Activated CD8-positive, alpha-beta T cell treated with anti-CD3 and anti-CD28 coated beads for 36 hours (primary cell): ENCODE results near the gene HECTD1. TPM values are rescaled to one million over a fixed set of nuclear protein-coding genes. Genes with fewer than 3 reads are reported as not detected.
"Not testable (repeated sequence)": the region's sequence is repeated elsewhere in the genome, so short reads cannot be mapped to it uniquely, and the experiment has no call there.

Source experiments
- ATAC-seq: fragments of 200-7000 bp; cut with Tn5 transposase; one replicate; pipeline ENCODE4 v1.10.0; 2021; ENCODE audit warnings: mild to moderate bottlenecking, moderate library complexity
- CTCF ChIA-PET: fragments of 350-600 bp; sonication (Branson Sonifier 250); formaldehyde crosslinking; loops from one replicate; lab custom pipeline; 2021; ENCODE audit warnings: antibody characterized with exemption; lab: Charles Lee
- POLR2A ChIA-PET: fragments of 350-600 bp; sonication (Branson Sonifier 250); formaldehyde crosslinking; loops from one replicate; lab custom pipeline; 2021; ENCODE audit warnings: antibody characterized with exemption; lab: Charles Lee
- DNase-seq: peaks from one replicate; pipeline ENCODE4 v3.0.0-alpha.2; 2020
- H3K27ac Mint-ChIP-seq: one replicate; pipeline ENCODE4 v1.8.0; 2021; ENCODE audit warnings: mild to moderate bottlenecking, mixed read lengths
- H3K27me3 Mint-ChIP-seq: one replicate; pipeline ENCODE4 v1.8.0; 2021; ENCODE audit warnings: mixed read lengths
- H3K36me3 Mint-ChIP-seq: one replicate; pipeline ENCODE4 v1.8.0; 2021; ENCODE audit warnings: low read depth, mixed read lengths
- H3K4me1 Mint-ChIP-seq: one replicate; pipeline ENCODE4 v1.8.0; 2021; ENCODE audit warnings: low read depth, mixed read lengths
- H3K4me3 Mint-ChIP-seq: one replicate; pipeline ENCODE4 v1.8.0; 2021; ENCODE audit warnings: mild to moderate bottlenecking, moderate library complexity, mixed read lengths
- H3K9me3 Mint-ChIP-seq: one replicate; pipeline ENCODE4 v1.8.0; 2021; ENCODE audit warnings: mixed read lengths
- CTCF ChIP-seq: fragments of 200-600 bp; IDR thresholded peaks from one replicate; pipeline ENCODE4 v1.8.0; 2022; ENCODE audit warnings: antibody characterized with exemption, mild to moderate bottlenecking
- intact Hi-C: fragments of 100-400 bp; cut with micrococcal nuclease; formaldehyde crosslinking; loops from one replicate; pipeline ENCODE4 v1.10.0; 2022
- total RNA-seq, 2 experiments: library from RNA; stranded (reverse); gene quantifications; one replicate each; pipeline ENCODE4 v1.2.3, GENCODE V29; 2021

Gene HECTD1
- total RNA-seq, 2 experiments from 2014 or later = 78.9 to 82.2 TPM

- intact Hi-C loops = no loop called here
- no peak for DNase-seq
- TF ChIP-seq CTCF = no peak
- CTCF ChIA-PET = interaction anchor here (1.3 to 1.6 kb wide), 2 partner anchors 8 kb away, joined by 3 to 9 read pairs; no protein-coding TSS in a partner anchor
- Mint-ChIP-seq H3K36me3 (no peaks in the 10 kb centered on the region), H3K9me3 (no peaks in the 10 kb centered on the region), H3K4me1 (no peaks in the 10 kb centered on the region), H3K27me3 (no peaks in the 10 kb centered on the region), H3K4me3 (no peak overlapping the region), H3K27ac (no peak overlapping the region)
- POLR2A ChIA-PET = no interaction called here
- no peak for ATAC-seq
These were observed 116.5 kb downstream of the HECTD1 start for GRCh38 chr14:31090883-31091764.

GRCh38 chr14:31086466-31086865 lies 121.1 kb downstream of the HECTD1 start:
- H3K36me3 Mint-ChIP-seq, intact Hi-C loops, H3K27me3 Mint-ChIP-seq, H3K9me3 Mint-ChIP-seq, ATAC-seq, H3K4me3 Mint-ChIP-seq, DNase-seq, H3K4me1 Mint-ChIP-seq, H3K27ac Mint-ChIP-seq, POLR2A ChIA-PET: not testable (repeated sequence)
- CTCF ChIA-PET = interaction anchor here (2.0 to 6.6 kb wide), 2 partner anchors 34 to 105 kb away, joined by 4 to 53 read pairs; no protein-coding TSS in a partner anchor

- no peaks in the 10 kb centered on the region for H3K4me1 Mint-ChIP-seq
- no peak for DNase-seq
- H3K9me3 Mint-ChIP-seq = no peaks in the 10 kb centered on the region
- peaks cover 3% of the 10 kb centered on the region for H3K36me3 Mint-ChIP-seq
- H3K27ac Mint-ChIP-seq = no peak overlapping the region
- ChIA-PET CTCF (interaction anchor here (6.6 kb wide), 1 partner anchor 104 kb away, joined by 53 read pairs; no protein-coding TSS in a partner anchor), POLR2A (no interaction called here)
- intact Hi-C loops = no loop called here
- H3K4me3 Mint-ChIP-seq = no peak overlapping the region
- no peak for TF ChIP-seq CTCF
- ATAC-seq = no peak
- H3K27me3 Mint-ChIP-seq = no peaks in the 10 kb centered on the region
These were observed 122.6 kb downstream of the HECTD1 start for GRCh38 chr14:31085027-31085426.

- Mint-ChIP-seq H3K27ac (no peak overlapping the region), H3K27me3 (no peaks in the 10 kb centered on the region), H3K9me3 (no peaks in the 10 kb centered on the region), H3K36me3 (peaks cover 3% of the 10 kb centered on the region), H3K4me3 (no peak overlapping the region), H3K4me1 (no peaks in the 10 kb centered on the region)
- DNase-seq = no peak
- ChIA-PET CTCF (interaction anchor here (6.6 kb wide), 1 partner anchor 103 kb away, joined by 53 read pairs; no protein-coding TSS in a partner anchor), POLR2A (no interaction called here)
- ATAC-seq = no peak
- TF ChIP-seq CTCF = no peak
- intact Hi-C loops = no loop called here
These were observed 123.2 kb downstream of the HECTD1 start for GRCh38 chr14:31084385-31084784.

- Mint-ChIP-seq H3K27me3 (no peaks in the 10 kb centered on the region), H3K9me3 (no peaks in the 10 kb centered on the region), H3K27ac (no peak overlapping the region), H3K4me1 (no peaks in the 10 kb centered on the region), H3K36me3 (peaks cover 3% of the 10 kb centered on the region), H3K4me3 (no peak overlapping the region)
- ChIA-PET CTCF (interaction anchor here (6.6 kb wide), 1 partner anchor 102 kb away, joined by 53 read pairs; no protein-coding TSS in a partner anchor), POLR2A (no interaction called here)
- no peak for TF ChIP-seq CTCF
- DNase-seq (no peak), ATAC-seq (no peak)
- intact Hi-C loops = no loop called here
These were observed 123.8 kb downstream of the HECTD1 start for GRCh38 chr14:31083781-31084180.
